ENCODE measurements around the gene GRIK5.

DNA sequence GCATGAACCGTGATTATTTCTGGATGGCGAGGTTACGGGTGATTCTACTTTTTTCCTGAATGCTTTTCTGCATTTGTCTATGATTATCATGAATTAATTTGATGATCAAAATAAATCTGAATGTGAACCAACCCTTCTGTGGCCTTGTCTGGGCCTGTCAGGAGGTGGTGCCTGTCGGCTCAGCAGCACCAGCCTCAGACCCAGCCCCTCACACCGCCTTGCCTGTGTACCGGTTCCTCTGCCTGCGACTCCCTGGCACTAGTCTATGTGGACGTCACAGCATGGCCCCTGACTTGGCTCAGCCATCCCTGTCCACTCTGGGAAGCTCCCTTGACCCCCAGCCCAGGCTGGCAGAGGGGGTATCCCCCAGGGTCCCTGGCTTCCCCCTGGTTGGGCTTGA, 95.4 kb downstream of the GRIK5 start:
- TF ChIP-seq EZH2 (IDR thresholded peaks at IDR 0.05): no peak
- no peak for TF ChIP-seq POLR2AphosphoS5 (IDR thresholded peaks at IDR 0.05; ENCODE audit: borderline replicate concordance, low read depth, low read length)
